ENCODE results near the gene SLCO2A1.
A peak's percentile ranks its signal among the peaks of the same experiment; 100 is the strongest.

Gene SLCO2A1

GRCh38 chr3:133939463-133939835, 90.3 kb downstream of the SLCO2A1 start:
- no peak for DNase-seq (ENCODE audit: low spot score in 2 of 2)
- Mint-ChIP-seq H3K9me3 (no peaks in the 10 kb centered on the region), H3K27me3 (peaks cover 64% of the 10 kb centered on the region), H3K36me3 (ENCODE audit: insufficient read depth) (no peaks in the 10 kb centered on the region), H3K4me1 (peaks cover 6% of the 10 kb centered on the region), H3K27ac (ENCODE audit: low read depth) (no peak overlapping the region), H3K4me3 (no peak overlapping the region)
- ATAC-seq (replicated peaks; ENCODE audit: extremely low read depth, poor library complexity, severe bottlenecking), result no peak

- Mint-ChIP-seq H3K27ac (ENCODE audit: low read depth) (no peak overlapping the region), H3K9me3 (no peaks in the 10 kb centered on the region), H3K4me3 (no peak overlapping the region), H3K27me3 (peaks cover 59% of the 10 kb centered on the region), H3K36me3 (ENCODE audit: insufficient read depth) (no peaks in the 10 kb centered on the region), H3K4me1 (peaks cover 6% of the 10 kb centered on the region)
- no peak for ATAC-seq (replicated peaks; ENCODE audit: extremely low read depth, poor library complexity, severe bottlenecking)
- DNase-seq (ENCODE audit: low spot score in 2 of 2), result no peak
Measured at GRCh38 chr3:133938770-133939462, 90.8 kb downstream of the SLCO2A1 start.

- DNase-seq (ENCODE audit: low spot score in 2 of 2), result no peak
- ATAC-seq (replicated peaks; ENCODE audit: extremely low read depth, poor library complexity, severe bottlenecking), result no peak
- Mint-ChIP-seq H3K4me1 (peaks cover 6% of the 10 kb centered on the region), H3K4me3 (no peak overlapping the region), H3K36me3 (ENCODE audit: insufficient read depth) (no peaks in the 10 kb centered on the region), H3K27ac (ENCODE audit: low read depth) (no peak overlapping the region), H3K9me3 (no peaks in the 10 kb centered on the region), H3K27me3 (peaks cover 54% of the 10 kb centered on the region)
Measured at GRCh38 chr3:133937756-133938601, 91.7 kb downstream of the SLCO2A1 start.

GRCh38 chr3:133937061-133937686, 92.6 kb downstream of the SLCO2A1 start:
- no peak for ATAC-seq (replicated peaks; ENCODE audit: extremely low read depth, poor library complexity, severe bottlenecking)
- no peak overlapping the region for H3K4me3 Mint-ChIP-seq
- no peak overlapping the region for H3K27ac Mint-ChIP-seq (ENCODE audit: low read depth)
- H3K36me3 Mint-ChIP-seq (ENCODE audit: insufficient read depth), result no peaks in the 10 kb centered on the region
- H3K27me3 Mint-ChIP-seq, result peaks cover 47% of the 10 kb centered on the region
- H3K4me1 Mint-ChIP-seq, result peaks cover under 1% of the 10 kb centered on the region
- DNase-seq (ENCODE audit: low spot score in 2 of 2), result no peak
- no peaks in the 10 kb centered on the region for H3K9me3 Mint-ChIP-seq

GRCh38 chr3:133935843-133936769, 93.6 kb downstream of the SLCO2A1 start:
- no peak for DNase-seq (ENCODE audit: low spot score in 2 of 2)
- no peak for ATAC-seq (replicated peaks; ENCODE audit: extremely low read depth, poor library complexity, severe bottlenecking)
- Mint-ChIP-seq H3K27ac (ENCODE audit: low read depth) (no peak overlapping the region), H3K4me1 (no peaks in the 10 kb centered on the region), H3K27me3 (peaks cover 36% of the 10 kb centered on the region), H3K36me3 (ENCODE audit: insufficient read depth) (no peaks in the 10 kb centered on the region), H3K9me3 (no peaks in the 10 kb centered on the region), H3K4me3 (no peak overlapping the region)

GRCh38 chr3:133934996-133935842, 94.5 kb downstream of the SLCO2A1 start:
- no peaks in the 10 kb centered on the region for H3K36me3 Mint-ChIP-seq (ENCODE audit: insufficient read depth)
- no peaks in the 10 kb centered on the region for H3K9me3 Mint-ChIP-seq
- H3K27ac Mint-ChIP-seq (ENCODE audit: low read depth), result no peak overlapping the region

GRCh38 chr3:133934073-133934970, 95.4 kb downstream of the SLCO2A1 start:
- peaks cover 40% of the 10 kb centered on the region for H3K27me3 Mint-ChIP-seq
- H3K4me1 Mint-ChIP-seq, result no peaks in the 10 kb centered on the region
- DNase-seq (ENCODE audit: low spot score in 2 of 2) (no peak), ATAC-seq (replicated peaks; ENCODE audit: extremely low read depth, poor library complexity, severe bottlenecking) (no peak)
- no peak overlapping the region for H3K27ac Mint-ChIP-seq (ENCODE audit: low read depth)
- H3K9me3 Mint-ChIP-seq, result no peaks in the 10 kb centered on the region
- H3K36me3 Mint-ChIP-seq (ENCODE audit: insufficient read depth), result no peaks in the 10 kb centered on the region
- no peak overlapping the region for H3K4me3 Mint-ChIP-seq

More at GRCh38 chr3:133934996-133935842, 94.5 kb downstream of the SLCO2A1 start:
- DNase-seq (ENCODE audit: low spot score in 2 of 2), result no peak
- no peaks in the 10 kb centered on the region for H3K4me1 Mint-ChIP-seq
- H3K4me3 Mint-ChIP-seq, result no peak overlapping the region
- no peak for ATAC-seq (replicated peaks; ENCODE audit: extremely low read depth, poor library complexity, severe bottlenecking)
- H3K27me3 Mint-ChIP-seq, result peaks cover 36% of the 10 kb centered on the region

GRCh38 chr3:133933097-133934024, 96.4 kb downstream of the SLCO2A1 start:
- H3K27ac Mint-ChIP-seq (ENCODE audit: low read depth), result no peak overlapping the region
- DNase-seq (ENCODE audit: low spot score in 2 of 2) (no peak), ATAC-seq (replicated peaks; ENCODE audit: extremely low read depth, poor library complexity, severe bottlenecking) (no peak)
- H3K9me3 Mint-ChIP-seq, result no peaks in the 10 kb centered on the region
- no peak overlapping the region for H3K4me3 Mint-ChIP-seq
- no peaks in the 10 kb centered on the region for H3K36me3 Mint-ChIP-seq (ENCODE audit: insufficient read depth)
- peaks cover 43% of the 10 kb centered on the region for H3K27me3 Mint-ChIP-seq
- no peaks in the 10 kb centered on the region for H3K4me1 Mint-ChIP-seq

- H3K4me1 Mint-ChIP-seq, result peaks cover 7% of the 10 kb centered on the region
- H3K27ac Mint-ChIP-seq (ENCODE audit: low read depth), result no peak overlapping the region
- H3K36me3 Mint-ChIP-seq (ENCODE audit: insufficient read depth), result no peaks in the 10 kb centered on the region
- H3K4me3 Mint-ChIP-seq, result no peak overlapping the region
- DNase-seq (ENCODE audit: low spot score in 2 of 2), result peak in 1 of 2 donors; percentile 7
- H3K27me3 Mint-ChIP-seq, result peaks cover 37% of the 10 kb centered on the region
- H3K9me3 Mint-ChIP-seq, result no peaks in the 10 kb centered on the region
- ATAC-seq (replicated peaks; ENCODE audit: extremely low read depth, poor library complexity, severe bottlenecking), result no peak
Measured at GRCh38 chr3:133932009-133932408, 97.7 kb downstream of the SLCO2A1 start.

- DNase-seq (ENCODE audit: low spot score in 2 of 2) (no peak), ATAC-seq (replicated peaks; ENCODE audit: extremely low read depth, poor library complexity, severe bottlenecking) (no peak)
- H3K27ac Mint-ChIP-seq (ENCODE audit: low read depth), result no peak overlapping the region
- peaks cover 32% of the 10 kb centered on the region for H3K27me3 Mint-ChIP-seq
- no peaks in the 10 kb centered on the region for H3K36me3 Mint-ChIP-seq (ENCODE audit: insufficient read depth)
- H3K4me3 Mint-ChIP-seq, result no peak overlapping the region
- H3K9me3 Mint-ChIP-seq, result no peaks in the 10 kb centered on the region
- H3K4me1 Mint-ChIP-seq, result peaks cover 7% of the 10 kb centered on the region
Measured at GRCh38 chr3:133931084-133931483, 98.6 kb downstream of the SLCO2A1 start.

All from central memory CD8-positive, alpha-beta T cell (primary cell).